SK-N-SH (cell line): ENCODE measurements around the gene PRRT2. TPM values are rescaled to one million over a fixed set of nuclear protein-coding genes. Genes with fewer than 3 reads are reported as not detected.

ENCODE experiments used
- CTCF ChIA-PET: fragments of 300-600, 350-600 bp; formaldehyde crosslinking; extraction: SDS; loops from one replicate; lab custom pipeline; 2021; lab: Yijun Ruan, JAX
- POLR2A ChIA-PET: fragments of 350-600 bp; sonication (Branson Sonifier 250); formaldehyde crosslinking; extraction: SDS; loops from one replicate; lab custom pipeline; 2020; ENCODE audit warnings: antibody characterized with exemption, inconsistent platforms; lab: Yijun Ruan, JAX
- DNase-seq: peaks from one replicate; pipeline ENCODE4 v3.0.0; 2012
- H2AFZ ChIP-seq: fragments of 200-600 bp; sonication (generic); 2 replicates; pipeline ENCODE4 v1.8.1; 2016; ENCODE audit warnings: antibody characterized with exemption, mild to moderate bottlenecking, low read depth
- H3F3A ChIP-seq: fragments of 200-600 bp; sonication (generic); replicated peaks from 2 replicates; pipeline ENCODE3; 2016; ENCODE audit warnings: antibody characterized with exemption, mild to moderate bottlenecking; ENCODE audit not compliant: insufficient read depth
- H3K27ac ChIP-seq, 2 experiments: fragments of 200-500 bp in 1 of 2; fragments of 200-600 bp in 1 of 2; sonication (Bioruptor generic) in 1 of 2; sonication (generic), shearing (Covaris generic) in 1 of 2; 2 replicates each; pipeline versions ENCODE4 v1.5.1 to v1.6.1; 2014 to 2016; ENCODE audit warnings: low read depth in 2 of 2, inconsistent platforms in 1 of 2, low read length in 1 of 2, mild to moderate bottlenecking in 1 of 2, mixed read lengths in 1 of 2
- H3K27me3 ChIP-seq: fragments of 200-600 bp; sonication (generic), shearing (Covaris generic); 2 replicates; pipeline ENCODE4 v1.6.1; 2016; ENCODE audit warnings: mixed run types; ENCODE audit not compliant: insufficient read depth
- H3K36me3 ChIP-seq, 2 experiments: fragments of 200-500 bp in 1 of 2; fragments of 200-600 bp in 1 of 2; sonication (Bioruptor generic) in 1 of 2; sonication (generic) in 1 of 2; replicated peaks in 1 of 2; 2 replicates each; pipeline versions ENCODE3 to v1.5.1; 2014 to 2016; ENCODE audit warnings: low read length in 1 of 2, mild to moderate bottlenecking in 1 of 2; ENCODE audit not compliant: insufficient read depth in 2 of 2, control insufficient read depth in 1 of 2
- H3K4me1 ChIP-seq, 2 experiments: fragments of 200-500 bp in 1 of 2; fragments of 200-600 bp in 1 of 2; sonication (Bioruptor generic) in 1 of 2; sonication (generic), shearing (Covaris generic) in 1 of 2; 2 replicates each; pipeline versions ENCODE4 v1.5.1 to v1.6.1; 2014 to 2016; ENCODE audit warnings: low read depth in 1 of 2, low read length in 1 of 2, mixed run types in 1 of 2; ENCODE audit not compliant: insufficient read depth in 2 of 2, control insufficient read depth in 1 of 2
- H3K4me2 ChIP-seq: fragments of 200-600 bp; sonication (generic), shearing (Covaris generic); 2 replicates; pipeline ENCODE4 v1.6.1; 2017; ENCODE audit warnings: mixed run types
- H3K4me3 ChIP-seq, 2 experiments: fragments of 200-500 bp in 1 of 2; fragments of 200-600 bp in 1 of 2; sonication (Bioruptor generic) in 1 of 2; sonication (generic), shearing (Covaris generic) in 1 of 2; 2 replicates each; pipeline versions ENCODE4 v1.5.1 to v1.8.1; 2014 to 2016; ENCODE audit warnings: low read depth in 2 of 2, inconsistent platforms in 1 of 2, low read length in 1 of 2, mild to moderate bottlenecking in 1 of 2, mixed read lengths in 1 of 2, moderate library complexity in 1 of 2
- H3K79me2 ChIP-seq: fragments of 200-600 bp; sonication (generic); 2 replicates; pipeline ENCODE4 v1.8.1; 2017; ENCODE audit warnings: mild to moderate bottlenecking; ENCODE audit not compliant: insufficient read depth
- H3K9ac ChIP-seq: fragments of 200-600 bp; sonication (generic); 2 replicates; pipeline ENCODE4 v1.6.1; 2017; ENCODE audit warnings: mixed run types
- H3K9me2 ChIP-seq: fragments of 200-600 bp; sonication (generic); 2 replicates; pipeline ENCODE4 v1.6.1; 2017; ENCODE audit warnings: mixed run types
- H3K9me3 ChIP-seq: fragments of 200-600 bp; sonication (generic); 2 replicates; pipeline ENCODE4 v1.6.1; 2017; ENCODE audit warnings: mixed run types, mild to moderate bottlenecking, moderate library complexity
- H4K20me1 ChIP-seq: fragments of 200-600 bp; sonication (generic); 2 replicates; pipeline ENCODE4 v1.6.1; 2017; ENCODE audit warnings: mild to moderate bottlenecking, mixed run types; ENCODE audit not compliant: insufficient read depth
- FOSL2 ChIP-seq: IDR thresholded peaks from 2 replicates; pipeline ENCODE4 v1.4.0; 2012; ENCODE audit warnings: low read depth, mild to moderate bottlenecking, moderate library complexity, borderline replicate concordance
- FOXM1 ChIP-seq: IDR thresholded peaks from 2 replicates; pipeline ENCODE4 v1.4.0; 2012; ENCODE audit warnings: low read depth, mild to moderate bottlenecking
- POLR2AphosphoS5 ChIP-seq: IDR thresholded peaks from 2 replicates; pipeline ENCODE4 v1.6.1; 2012; ENCODE audit warnings: low read depth, low read length
- SIN3A ChIP-seq: IDR thresholded peaks from 2 replicates; pipeline ENCODE4 v1.6.1; 2012; ENCODE audit warnings: low read depth, mild to moderate bottlenecking, low read length, moderate library complexity, borderline replicate concordance
- WGBS: methylation state at CpG from one replicate; pipeline ENCODE4 v1.1.6; 2017; ENCODE audit warnings: low lambda C conversion rate; 5-methylcytosine and 5-hydroxymethylcytosine counted together
- polyA plus RNA-seq, 3 experiments: library from polyadenylated mRNA; depleted of rRNA; stranded (reverse); fragments of >200 nt; gene quantifications; 2 replicates each; pipeline ENCODE4 v1.2.3, GENCODE V29; 2012
- TF ChIP-seq, protein P1 (sequence below): fragments of 150-350 bp; IDR thresholded peaks from 2 replicates; pipeline ENCODE4 v1.6.1; 2017; ENCODE audit warnings: antibody characterized with exemption, low read length, low read depth, borderline replicate concordance
- TF ChIP-seq, protein P2 (sequence below): IDR thresholded peaks from 2 replicates; pipeline ENCODE4 v1.4.0; 2012; ENCODE audit warnings: low read depth, borderline replicate concordance
- TF ChIP-seq, protein P3 (sequence below): IDR thresholded peaks from 2 replicates; pipeline ENCODE4 v1.6.1; 2012; ENCODE audit warnings: mild to moderate bottlenecking, low read depth, low read length, moderate library complexity

PRRT2 gene
- polyA plus RNA-seq, 1 of the 3 experiments (the other 2 are of a cell fraction): 28.1 TPM

DNA sequence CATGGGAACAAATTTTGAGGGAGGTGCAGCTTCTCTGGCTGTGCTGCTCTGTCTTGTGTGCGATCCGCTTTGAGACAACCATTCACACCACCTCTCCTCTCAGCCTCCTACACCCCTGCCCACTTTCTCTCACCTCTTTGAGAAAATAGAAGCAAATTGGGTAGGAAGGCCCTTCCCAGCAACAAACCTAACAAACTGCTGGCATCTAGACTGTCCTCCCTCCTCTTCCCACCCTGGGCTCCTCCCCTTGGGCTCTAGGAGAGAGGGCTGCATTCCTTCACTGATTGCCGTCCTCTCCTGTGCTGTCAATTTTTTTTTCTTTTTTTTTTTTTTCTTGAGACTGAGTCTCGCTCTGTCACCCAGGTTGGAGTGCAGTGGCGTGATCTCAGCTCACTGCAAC lies 37.5 kb downstream of the PRRT2 start (continued):
- TF ChIP-seq, protein P1, sequence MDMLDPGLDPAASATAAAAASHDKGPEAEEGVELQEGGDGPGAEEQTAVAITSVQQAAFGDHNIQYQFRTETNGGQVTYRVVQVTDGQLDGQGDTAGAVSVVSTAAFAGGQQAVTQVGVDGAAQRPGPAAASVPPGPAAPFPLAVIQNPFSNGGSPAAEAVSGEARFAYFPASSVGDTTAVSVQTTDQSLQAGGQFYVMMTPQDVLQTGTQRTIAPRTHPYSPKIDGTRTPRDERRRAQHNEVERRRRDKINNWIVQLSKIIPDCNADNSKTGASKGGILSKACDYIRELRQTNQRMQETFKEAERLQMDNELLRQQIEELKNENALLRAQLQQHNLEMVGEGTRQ: no peak
- no peak for TF ChIP-seq FOXM1

DNA sequence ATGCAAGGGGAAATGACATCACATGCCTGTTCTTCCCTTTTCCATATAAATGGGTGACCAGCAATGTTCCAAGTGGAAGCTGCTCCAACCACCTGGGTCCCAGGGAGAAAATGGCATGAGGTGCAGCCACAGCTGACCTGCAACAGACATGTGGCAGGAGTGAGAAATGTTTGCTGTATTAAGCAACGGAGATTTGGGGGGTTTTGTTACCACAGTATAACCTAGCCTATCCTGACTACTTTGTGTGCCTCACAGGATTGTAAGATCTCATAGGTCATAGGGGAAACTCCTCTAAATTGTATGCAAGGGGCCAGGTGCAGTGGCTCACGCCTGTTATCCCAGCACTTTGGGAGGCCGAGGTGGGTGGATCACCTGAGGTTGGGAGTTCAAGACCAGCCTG lies 39.0 kb downstream of the PRRT2 start:
- Histone ChIP-seq H3K27ac (no peak overlapping the region), H3F3A (peaks cover 34% of the 10 kb centered on the region), H3K4me1 (peaks cover 0 to 3% of the 10 kb centered on the region in 2 experiments; a peak in 1 of 4 replicates), H3K9me3 (no peaks in the 10 kb centered on the region), H4K20me1 (no peaks in the 10 kb centered on the region), H3K79me2 (no peaks in the 10 kb centered on the region), H3K9ac (no peak overlapping the region), H3K4me2 (no peak overlapping the region), H3K4me3 (no peak overlapping the region), H2AFZ (no peak overlapping the region), H3K9me2 (no peaks in the 10 kb centered on the region), H3K36me3 (peaks cover 10 to 11% of the 10 kb centered on the region in 2 experiments), H3K27me3 (no peaks in the 10 kb centered on the region)
- ChIA-PET POLR2A (no interaction called here), CTCF (interaction anchor here (0.6 to 1.2 kb wide), 4 partner anchors 9 to 906 kb away, joined by 3 to 4 read pairs (median 4); no protein-coding TSS in a partner anchor)
- TF ChIP-seq, protein P2, sequence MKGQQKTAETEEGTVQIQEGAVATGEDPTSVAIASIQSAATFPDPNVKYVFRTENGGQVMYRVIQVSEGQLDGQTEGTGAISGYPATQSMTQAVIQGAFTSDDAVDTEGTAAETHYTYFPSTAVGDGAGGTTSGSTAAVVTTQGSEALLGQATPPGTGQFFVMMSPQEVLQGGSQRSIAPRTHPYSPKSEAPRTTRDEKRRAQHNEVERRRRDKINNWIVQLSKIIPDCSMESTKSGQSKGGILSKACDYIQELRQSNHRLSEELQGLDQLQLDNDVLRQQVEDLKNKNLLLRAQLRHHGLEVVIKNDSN: no peak
- TF ChIP-seq FOSL2: no peak
- no peak for TF ChIP-seq SIN3A
- TF ChIP-seq, protein P1: no peak
- DNase-seq: no peak
- whole genome bisulfite sequencing: 95% methylated on average over 2 of the region's 3 CpGs

DNA sequence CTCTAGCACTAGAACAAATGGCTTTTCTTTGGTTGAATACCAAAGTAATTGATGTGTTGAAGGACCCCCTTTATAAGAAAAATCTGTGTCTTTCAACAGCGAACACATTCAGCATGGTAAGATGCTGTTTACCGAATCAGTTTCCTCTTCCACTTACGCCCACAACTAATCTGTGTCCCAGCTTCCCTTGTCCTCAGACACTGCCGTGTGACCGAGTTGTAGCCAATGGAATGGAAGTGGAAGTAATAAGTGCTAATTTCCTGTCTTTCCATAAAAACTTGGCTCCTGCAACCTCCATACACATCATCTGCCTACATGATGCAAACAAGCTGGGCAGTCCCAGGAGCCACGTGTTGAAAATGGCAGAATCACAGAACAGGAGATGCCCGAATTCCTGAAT lies 40.7 kb downstream of the PRRT2 start:
- Histone ChIP-seq H3F3A (peaks cover 32% of the 10 kb centered on the region), H2AFZ (no peak overlapping the region), H3K27ac (no peak overlapping the region), H3K4me1 (peaks cover 0 to 13% of the 10 kb centered on the region in 2 experiments; a peak in 1 of 4 replicates), H3K27me3 (no peaks in the 10 kb centered on the region), H3K4me3 (no peak overlapping the region), H3K4me2 (no peak overlapping the region), H4K20me1 (no peaks in the 10 kb centered on the region), H3K79me2 (no peaks in the 10 kb centered on the region), H3K9me3 (no peaks in the 10 kb centered on the region), H3K36me3 (no peaks in the 10 kb centered on the region), H3K9ac (no peak overlapping the region), H3K9me2 (no peaks in the 10 kb centered on the region)
- WGBS: 94% methylated on average over 7 of the region's 7 CpGs
- TF ChIP-seq, protein P3, sequence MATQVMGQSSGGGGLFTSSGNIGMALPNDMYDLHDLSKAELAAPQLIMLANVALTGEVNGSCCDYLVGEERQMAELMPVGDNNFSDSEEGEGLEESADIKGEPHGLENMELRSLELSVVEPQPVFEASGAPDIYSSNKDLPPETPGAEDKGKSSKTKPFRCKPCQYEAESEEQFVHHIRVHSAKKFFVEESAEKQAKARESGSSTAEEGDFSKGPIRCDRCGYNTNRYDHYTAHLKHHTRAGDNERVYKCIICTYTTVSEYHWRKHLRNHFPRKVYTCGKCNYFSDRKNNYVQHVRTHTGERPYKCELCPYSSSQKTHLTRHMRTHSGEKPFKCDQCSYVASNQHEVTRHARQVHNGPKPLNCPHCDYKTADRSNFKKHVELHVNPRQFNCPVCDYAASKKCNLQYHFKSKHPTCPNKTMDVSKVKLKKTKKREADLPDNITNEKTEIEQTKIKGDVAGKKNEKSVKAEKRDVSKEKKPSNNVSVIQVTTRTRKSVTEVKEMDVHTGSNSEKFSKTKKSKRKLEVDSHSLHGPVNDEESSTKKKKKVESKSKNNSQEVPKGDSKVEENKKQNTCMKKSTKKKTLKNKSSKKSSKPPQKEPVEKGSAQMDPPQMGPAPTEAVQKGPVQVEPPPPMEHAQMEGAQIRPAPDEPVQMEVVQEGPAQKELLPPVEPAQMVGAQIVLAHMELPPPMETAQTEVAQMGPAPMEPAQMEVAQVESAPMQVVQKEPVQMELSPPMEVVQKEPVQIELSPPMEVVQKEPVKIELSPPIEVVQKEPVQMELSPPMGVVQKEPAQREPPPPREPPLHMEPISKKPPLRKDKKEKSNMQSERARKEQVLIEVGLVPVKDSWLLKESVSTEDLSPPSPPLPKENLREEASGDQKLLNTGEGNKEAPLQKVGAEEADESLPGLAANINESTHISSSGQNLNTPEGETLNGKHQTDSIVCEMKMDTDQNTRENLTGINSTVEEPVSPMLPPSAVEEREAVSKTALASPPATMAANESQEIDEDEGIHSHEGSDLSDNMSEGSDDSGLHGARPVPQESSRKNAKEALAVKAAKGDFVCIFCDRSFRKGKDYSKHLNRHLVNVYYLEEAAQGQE: no peak
- TF ChIP-seq POLR2AphosphoS5: no peak
- DNase-seq: no peak
- CTCF ChIA-PET: interaction anchor here (1.0 to 2.1 kb wide), 4 partner anchors 9 to 33 kb away, joined by 3 to 4 read pairs (median 3); partner anchors contain the start of gene MVP
- POLR2A ChIA-PET: no interaction called here
